SIG-M5 treated with dmso at 0.1 percent for 504 hours (cell line): ENCODE data around the gene ZNHIT3.

Experiments
- DNase-seq: peaks from one replicate; lab custom pipeline; 2025; ENCODE audit not compliant: unreplicated experiment; lab: John Stamatoyannopoulos, UW

Gene ZNHIT3

DNA sequence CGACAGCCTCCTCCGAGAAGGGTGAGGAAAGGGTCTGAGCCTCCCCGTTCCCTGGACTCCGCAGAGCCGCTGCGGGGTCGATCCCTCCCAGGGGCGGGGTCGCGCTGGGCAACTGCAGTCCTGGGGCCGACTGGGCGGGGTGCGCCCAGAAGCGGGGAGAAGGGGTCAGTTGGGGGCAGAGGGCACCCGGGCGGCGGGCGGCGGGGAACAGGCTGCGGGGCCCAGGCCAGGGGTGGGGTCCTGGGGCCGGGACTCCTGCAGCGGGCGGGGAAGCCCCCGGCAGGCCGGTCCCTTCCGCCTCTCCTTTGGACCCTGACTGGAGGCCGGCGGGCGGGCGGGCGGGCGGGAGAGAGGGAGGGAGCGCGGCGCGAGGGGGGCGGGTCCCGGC is 58.6 kb downstream of the ZNHIT3 start:
- DNase-seq, result no peak
